Stimulated activated CD4-positive, alpha-beta T cell treated with anti-CD3 and anti-CD28 coated beads, Interleukin-1b, Interleukin-23, amount 100 ng/mL, for 24 hours (primary cell): ENCODE measurements around the gene BLOC1S1.

ENCODE experiments used
- DNase-seq, 4 experiments: peaks; one replicate each; pipeline ENCODE4 v3.0.0-alpha.2; 2020; ENCODE audit warnings: low read depth in 4 of 4, low spot score in 1 of 4

Gene BLOC1S1

GRCh38 chr12:55715833-55716581, at the start of gene BLOC1S1:
Gene BLOC1S1 (plus strand): TSS chr12:55716046. CDS start chr12:55716052, 6 bp downstream.
- peak; percentile 90 to 96 (median 92) for DNase-seq

DNA sequence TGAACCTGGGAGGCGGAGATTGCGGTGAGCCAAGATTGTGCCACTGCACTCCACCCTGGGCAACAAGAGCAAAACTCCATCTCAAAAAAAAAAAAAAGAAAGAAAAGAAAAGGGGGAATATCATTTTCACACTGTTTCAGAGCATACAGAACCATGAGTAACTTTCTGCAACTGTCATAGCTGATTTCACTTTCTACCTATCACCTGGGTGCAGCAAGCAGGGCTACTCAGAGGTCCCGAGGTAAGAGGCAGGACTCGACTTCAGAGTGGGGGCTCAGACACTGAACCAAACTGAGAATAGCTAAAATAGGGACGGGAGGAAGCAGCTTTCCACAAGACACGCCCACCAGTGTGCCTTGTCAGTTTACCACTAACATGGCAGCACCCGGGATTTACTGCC, 49.3 kb upstream of the BLOC1S1 start:
- no peak for DNase-seq

GRCh38 chr12:55670276-55670675, 45.6 kb upstream of the BLOC1S1 start:
- DNase-seq: no peak

DNA sequence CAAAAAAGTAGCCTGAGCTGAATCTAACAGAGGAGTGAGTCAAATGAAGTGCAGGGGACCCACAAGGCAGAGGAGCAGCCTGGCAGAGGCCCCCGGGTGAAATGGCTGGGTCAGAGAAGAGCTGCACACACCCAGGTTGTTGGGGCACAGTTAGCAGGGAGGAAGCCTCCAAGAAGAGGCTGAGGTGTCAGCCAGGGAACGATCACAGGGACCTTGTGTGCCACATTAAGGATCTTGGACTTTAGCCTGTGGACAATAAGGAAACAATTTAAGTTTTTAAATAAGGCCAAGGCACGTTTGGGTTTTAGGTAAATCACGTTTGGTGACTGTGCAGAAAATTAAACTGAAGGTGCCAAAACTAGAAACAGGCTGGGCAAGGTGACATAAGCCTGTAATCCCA, 44.1 kb upstream of the BLOC1S1 start:
- no peak for DNase-seq

- DNase-seq: no peak
Observed at GRCh38 chr12:55673638-55674037, 42.2 kb upstream of the BLOC1S1 start.

GRCh38 chr12:55675666-55676065, 40.2 kb upstream of the BLOC1S1 start:
- no peak for DNase-seq

DNA sequence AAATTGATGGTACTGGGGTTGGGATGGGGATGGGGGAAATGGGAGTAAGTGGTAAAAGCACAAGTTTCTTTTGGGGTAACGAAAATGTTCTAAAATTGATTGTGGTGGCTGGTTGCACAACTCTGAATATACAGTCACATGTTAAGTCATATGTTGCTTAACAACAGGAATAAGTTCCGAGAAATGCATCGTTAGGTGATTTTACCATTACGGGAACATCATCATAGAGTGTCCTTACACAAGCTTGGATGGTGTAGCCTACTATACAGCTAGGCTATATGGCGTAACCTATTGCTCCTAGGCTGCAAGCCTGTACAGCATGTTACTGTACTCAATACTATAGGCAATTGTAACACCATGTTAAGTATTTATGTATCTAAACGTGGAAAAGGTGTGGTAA, 39.1 kb upstream of the BLOC1S1 start:
- DNase-seq: no peak

DNA sequence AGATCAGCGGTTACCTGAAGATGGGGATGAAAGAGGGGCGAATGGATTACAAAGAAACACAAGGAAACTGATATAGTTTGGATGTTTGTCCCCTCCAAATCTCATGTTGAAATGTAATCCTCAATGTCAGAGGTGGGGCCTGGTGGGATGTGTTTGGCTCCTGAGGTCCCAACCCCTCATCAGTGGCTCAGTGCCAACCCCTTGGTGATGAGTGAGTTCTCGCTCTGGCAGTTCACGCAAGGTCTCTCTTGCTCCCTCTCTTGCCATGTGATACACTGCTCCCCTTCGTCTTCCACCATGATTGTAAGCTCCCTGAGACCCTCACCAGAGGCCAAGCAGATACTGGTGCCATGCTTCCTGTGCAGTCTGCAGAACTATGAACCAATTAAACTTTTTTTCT, 36.2 kb upstream of the BLOC1S1 start:
- no peak for DNase-seq

DNA sequence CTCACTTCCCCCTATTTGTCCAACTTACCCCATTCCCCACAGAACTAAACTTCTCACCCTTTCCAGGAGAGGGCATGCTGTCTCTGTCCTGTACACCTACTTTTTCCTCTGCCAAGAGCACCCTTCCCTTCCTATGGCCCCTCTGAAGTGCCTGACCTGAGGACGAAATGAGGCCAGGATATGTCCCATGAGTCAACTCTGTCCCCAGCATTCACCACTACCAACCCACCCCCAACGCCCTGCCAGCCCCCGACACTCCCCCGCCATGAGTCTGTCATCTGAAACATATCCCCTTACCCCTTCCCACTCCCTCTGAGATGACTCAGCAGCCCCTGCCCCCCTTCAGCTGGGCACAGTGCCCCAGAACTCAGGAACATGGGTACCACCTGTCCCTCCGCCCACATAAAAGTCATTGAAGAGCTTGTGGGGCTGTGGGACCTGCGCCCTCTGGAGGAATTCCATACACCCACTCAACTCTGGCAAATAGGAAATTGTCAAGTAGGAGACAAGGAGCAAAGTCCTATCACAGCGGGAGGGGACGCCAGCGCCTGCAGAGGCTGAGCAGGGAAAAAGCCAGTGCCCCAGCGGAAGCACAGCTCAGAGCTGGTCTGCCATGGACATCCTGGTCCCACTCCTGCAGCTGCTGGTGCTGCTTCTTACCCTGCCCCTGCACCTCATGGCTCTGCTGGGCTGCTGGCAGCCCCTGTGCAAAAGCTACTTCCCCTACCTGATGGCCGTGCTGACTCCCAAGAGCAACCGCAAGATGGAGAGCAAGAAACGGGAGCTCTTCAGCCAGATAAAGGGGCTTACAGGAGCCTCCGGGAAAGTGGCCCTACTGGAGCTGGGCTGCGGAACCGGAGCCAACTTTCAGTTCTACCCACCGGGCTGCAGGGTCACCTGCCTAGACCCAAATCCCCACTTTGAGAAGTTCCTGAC, 34.4 kb upstream of the BLOC1S1 start:
- no peak for DNase-seq

GRCh38 chr12:55682087-55682796, 33.6 kb upstream of the BLOC1S1 start:
- no peak for DNase-seq

DNA sequence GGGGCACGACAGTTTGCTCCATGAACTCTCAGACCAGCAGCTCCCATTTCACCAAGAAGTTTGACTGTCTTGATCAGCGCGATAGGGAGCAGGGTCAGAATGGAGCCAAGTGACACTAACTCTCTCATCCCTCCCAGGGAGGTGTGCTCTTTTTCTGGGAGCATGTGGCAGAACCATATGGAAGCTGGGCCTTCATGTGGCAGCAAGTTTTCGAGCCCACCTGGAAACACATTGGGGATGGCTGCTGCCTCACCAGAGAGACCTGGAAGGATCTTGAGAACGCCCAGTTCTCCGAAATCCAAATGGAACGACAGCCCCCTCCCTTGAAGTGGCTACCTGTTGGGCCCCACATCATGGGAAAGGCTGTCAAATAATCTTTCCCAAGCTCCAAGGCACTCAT, 32.2 kb upstream of the BLOC1S1 start:
- no peak for DNase-seq

DNA sequence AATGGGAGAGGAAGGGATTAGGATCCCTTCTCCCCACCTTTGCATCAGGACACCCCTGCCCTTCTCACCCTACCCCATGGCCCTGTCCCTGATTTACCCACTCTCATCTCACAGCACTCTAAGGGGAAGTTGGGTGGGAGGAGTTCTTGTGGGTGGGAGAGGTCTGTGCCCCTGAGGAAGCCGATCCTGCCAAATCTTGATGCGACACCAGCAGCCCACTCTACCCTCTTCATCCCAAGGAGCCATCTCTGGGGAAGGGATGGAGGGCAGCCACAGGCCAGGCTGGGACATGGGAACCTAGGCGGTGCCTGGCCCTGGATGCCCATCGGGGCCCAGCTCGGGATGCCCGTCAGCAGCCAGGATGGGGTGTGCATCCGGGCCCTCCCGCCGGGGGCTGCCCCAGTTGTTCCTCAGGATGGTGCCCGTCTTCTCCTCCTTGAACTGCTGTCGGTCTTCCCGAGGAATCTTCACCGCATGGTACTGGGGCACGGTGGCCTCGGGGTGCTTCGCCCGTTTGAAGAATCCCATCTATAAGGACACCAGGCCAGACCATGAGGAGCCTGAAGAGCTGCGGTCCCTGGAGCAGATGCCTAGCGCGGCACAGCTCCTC, 31.0 kb upstream of the BLOC1S1 start:
- no peak for DNase-seq

GRCh38 chr12:55685671-55686070, 30.2 kb upstream of the BLOC1S1 start:
- no peak for DNase-seq

DNA sequence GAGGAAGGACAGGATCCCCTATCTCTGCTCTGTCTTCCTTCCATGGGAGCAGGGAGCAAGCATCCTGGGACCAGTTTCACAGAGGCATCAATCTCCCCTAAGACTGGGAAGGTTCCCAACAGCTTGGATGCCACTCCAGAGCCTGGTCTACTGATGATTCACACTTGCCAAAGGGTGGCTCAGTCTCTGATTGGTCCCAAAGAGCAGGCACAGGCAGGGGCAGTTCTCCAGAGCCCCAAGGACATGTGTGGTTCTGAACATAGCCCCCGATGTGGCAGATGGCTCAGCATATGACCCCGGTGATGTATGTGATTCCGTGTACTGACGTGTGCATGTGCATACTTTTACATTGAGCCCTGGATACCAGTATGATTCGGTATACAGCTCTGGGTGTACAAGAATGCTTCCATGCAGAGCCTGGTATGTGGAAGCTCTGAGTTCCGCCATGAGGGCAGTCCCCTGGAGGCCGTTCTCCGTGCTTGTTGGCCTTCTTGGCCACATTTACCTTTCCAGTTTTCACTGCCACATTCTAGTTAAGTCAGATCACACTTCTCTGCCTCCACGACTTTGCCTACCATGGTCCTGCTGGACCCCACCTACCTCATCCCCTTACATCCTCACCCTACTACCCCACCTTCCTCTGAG, 29.4 kb upstream of the BLOC1S1 start:
- DNase-seq: no peak

GRCh38 chr12:55687746-55688145, 28.1 kb upstream of the BLOC1S1 start:
- peak in 1 of 4 experiments; percentile 21 for DNase-seq

- DNase-seq: no peak
Observed at GRCh38 chr12:55688716-55689655, 26.9 kb upstream of the BLOC1S1 start.

DNA sequence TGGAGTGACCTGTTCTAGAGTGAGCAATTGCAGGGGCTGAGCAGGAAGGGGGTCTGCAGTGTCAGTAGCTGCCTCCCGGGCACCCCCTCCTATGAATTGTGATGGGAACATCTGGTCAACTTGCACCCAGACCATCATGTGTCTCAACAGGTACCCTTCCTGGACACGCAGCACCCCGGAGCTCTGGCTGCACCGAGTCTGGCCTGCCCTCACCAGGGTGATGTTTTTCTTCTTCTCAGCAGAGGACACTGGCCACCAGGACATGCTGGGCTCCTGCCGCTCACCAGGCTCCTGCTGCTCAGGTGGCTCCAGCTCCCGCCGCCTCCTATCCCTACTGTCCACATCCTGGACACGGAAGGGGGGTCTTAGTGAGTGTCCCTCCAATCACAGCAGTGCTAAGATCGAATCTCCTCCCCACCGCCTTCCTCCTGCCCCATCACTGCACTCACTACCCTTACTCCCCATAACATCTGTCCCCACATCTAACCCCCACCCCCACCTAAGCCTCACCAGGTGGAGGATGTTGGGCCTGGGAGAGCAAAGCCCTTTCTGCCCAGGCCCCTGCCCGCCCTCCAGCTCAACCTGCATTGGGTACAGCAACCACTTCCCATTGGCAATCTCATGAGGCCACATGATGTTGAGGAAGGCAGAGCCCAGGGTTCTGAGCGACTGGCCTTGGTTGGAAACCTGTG, 23.1 kb upstream of the BLOC1S1 start:
- DNase-seq: no peak

GRCh38 chr12:55693323-55694187, 22.3 kb upstream of the BLOC1S1 start:
- DNase-seq: no peak
